GM18951 (cell line): ENCODE results near the gene MSMO1.

ENCODE experiments used
- POLR2A ChIP-seq: IDR thresholded peaks from 4 replicates; pipeline ENCODE4 v1.6.1; 2011; ENCODE audit warnings: mild to moderate bottlenecking; ENCODE audit not compliant: insufficient read length, insufficient read depth; ENCODE audit errors: extremely low read depth
- in situ Hi-C: fragments of 300-500 bp; cut with MboI; formaldehyde crosslinking; loops from one replicate; pipeline ENCODE4 v1.12.0; 2022; ENCODE audit warnings: low sequenced_read_pairs, mixed read lengths, inconsistent platforms; ENCODE audit not compliant: unreplicated experiment

Gene MSMO1

GRCh38 chr4:165378745-165379677 is 51.5 kb downstream of the MSMO1 start, which contains the start of gene CPE:
Gene CPE, plus strand, starts transcription at chr4:165379008. Its CDS starts 214 bp downstream, at chr4:165379222.
- in situ Hi-C loops, result no loop called here
- no peak for TF ChIP-seq POLR2A

GRCh38 chr4:165379678-165380064 is 52.2 kb downstream of the MSMO1 start:
- in situ Hi-C loops, result no loop called here

DNA sequence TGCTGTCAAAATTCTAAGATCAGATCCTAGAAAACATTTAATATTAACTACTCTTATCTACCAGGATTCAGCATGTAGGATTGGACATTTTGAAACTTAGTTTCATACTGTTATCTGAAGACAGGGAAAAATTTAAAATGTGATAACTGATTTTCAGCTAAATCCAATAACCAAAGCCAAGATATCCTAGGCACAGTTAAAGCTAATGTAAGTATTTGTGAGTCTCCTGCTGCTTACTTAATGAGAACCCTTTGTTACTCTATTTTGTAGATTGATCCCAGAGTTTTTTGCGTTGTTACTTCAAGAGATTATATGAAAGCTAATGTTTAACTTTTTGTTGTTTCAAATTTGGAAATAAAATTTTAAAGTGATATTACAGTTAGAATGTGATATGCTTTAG is 53.3 kb downstream of the MSMO1 start:
- in situ Hi-C loops, result no loop called here
- no peak for TF ChIP-seq POLR2A

More at GRCh38 chr4:165379678-165380064, 52.2 kb downstream of the MSMO1 start:
- no peak for TF ChIP-seq POLR2A

- in situ Hi-C loops, result no loop called here
Measured at GRCh38 chr4:165381821-165382373, 54.4 kb downstream of the MSMO1 start.

DNA sequence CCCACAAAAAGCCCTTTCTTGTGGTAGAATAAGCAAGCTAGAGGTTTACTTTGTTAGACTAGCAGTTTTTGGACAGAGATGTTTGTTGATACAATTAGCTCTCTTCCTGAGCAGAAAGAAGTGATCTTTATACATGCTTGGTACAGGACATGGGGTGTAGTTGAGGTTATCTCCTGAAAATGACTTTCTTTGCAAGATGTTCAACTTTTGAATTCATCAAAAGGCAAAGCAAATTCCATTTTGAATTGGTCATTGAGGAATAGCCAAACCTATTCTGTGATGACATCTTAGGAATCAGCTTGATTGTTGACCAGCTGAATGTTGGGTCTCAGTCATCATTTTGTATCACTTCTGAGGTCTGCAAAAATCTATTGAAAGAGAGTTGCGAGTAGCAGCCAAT is 55.2 kb downstream of the MSMO1 start:
- no peak for TF ChIP-seq POLR2A
- in situ Hi-C loops, result no loop called here

More at GRCh38 chr4:165381821-165382373, 54.4 kb downstream of the MSMO1 start:
- no peak for TF ChIP-seq POLR2A

DNA sequence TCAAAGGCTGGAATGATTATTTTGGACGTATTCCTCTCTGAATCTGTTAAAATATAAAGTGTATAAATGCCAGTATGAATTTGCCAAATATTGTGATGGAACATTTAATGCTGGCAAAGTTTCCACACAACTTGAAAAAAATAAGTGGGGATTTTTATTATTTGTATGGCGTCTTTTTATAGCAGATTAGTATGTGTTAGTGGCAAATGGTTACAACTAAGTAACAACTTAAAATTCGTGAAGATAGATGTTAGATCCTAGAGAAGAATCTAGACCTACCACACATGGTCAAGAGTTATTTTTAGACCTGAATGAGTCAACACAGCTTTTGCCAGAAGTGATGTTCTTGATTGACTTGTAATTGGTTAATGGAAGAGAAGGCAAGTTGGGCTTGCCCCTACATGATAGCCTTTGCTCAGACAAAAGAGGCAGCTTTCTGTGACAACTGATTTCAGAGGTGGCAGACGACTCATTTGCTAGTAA is 56.2 kb downstream of the MSMO1 start:
- in situ Hi-C loops, result no loop called here
- TF ChIP-seq POLR2A, result no peak

GRCh38 chr4:165384186-165384585 is 56.7 kb downstream of the MSMO1 start:
- no peak for TF ChIP-seq POLR2A
- in situ Hi-C loops, result no loop called here

- in situ Hi-C loops, result no loop called here
- TF ChIP-seq POLR2A, result no peak
Measured at GRCh38 chr4:165384598-165384997, 57.1 kb downstream of the MSMO1 start.

DNA sequence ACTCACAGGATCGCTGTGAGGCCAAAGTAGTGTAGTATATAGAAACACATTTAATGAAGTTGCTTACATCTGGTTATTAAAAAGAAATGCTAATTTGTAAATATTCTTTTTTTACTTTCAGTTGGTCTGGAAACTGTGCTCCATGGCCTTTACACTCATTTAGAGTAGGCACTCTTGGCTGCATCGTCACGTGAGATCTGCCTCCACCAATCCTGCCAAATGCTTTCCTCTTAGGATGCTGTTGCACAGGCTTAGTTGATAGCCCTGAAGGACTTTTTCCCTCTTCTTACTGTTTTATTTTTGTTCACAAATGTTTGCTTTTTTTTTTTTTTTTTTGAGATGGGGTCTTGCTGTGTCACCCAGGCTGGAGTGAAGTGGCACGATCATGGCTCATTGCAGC is 57.7 kb downstream of the MSMO1 start:
- TF ChIP-seq POLR2A, result no peak
- in situ Hi-C loops, result no loop called here

DNA sequence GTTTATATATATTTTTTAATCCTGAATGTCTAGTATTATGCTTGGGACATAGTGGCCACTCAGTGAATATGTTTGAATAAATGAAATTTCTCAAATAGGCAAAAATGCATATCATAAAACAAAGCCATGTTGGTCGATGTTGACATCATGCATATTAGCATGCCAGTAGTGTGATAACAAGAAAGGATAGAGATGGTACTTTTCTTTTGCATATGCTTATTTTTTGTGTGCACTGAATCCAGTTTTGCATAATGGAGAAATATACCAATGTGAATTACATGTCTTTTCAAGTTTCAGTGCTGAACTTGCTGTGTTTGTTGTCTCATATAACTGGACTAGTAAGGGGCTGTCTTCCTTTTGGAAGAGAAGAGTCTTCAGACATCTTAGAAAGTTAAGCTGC is 58.9 kb downstream of the MSMO1 start:
- no peak for TF ChIP-seq POLR2A
- in situ Hi-C loops, result no loop called here

GRCh38 chr4:165388756-165389155 is 61.3 kb downstream of the MSMO1 start:
- in situ Hi-C loops, result no loop called here

More at GRCh38 chr4:165388756-165389155, 61.3 kb downstream of the MSMO1 start:
- no peak for TF ChIP-seq POLR2A
